Activated T-cell treated with anti-CD3 and anti-CD28 coated beads, Interleukin-2, amount 50 U/mL, for 24 hours (primary cell): ENCODE results near the gene PYGO2.
A peak's percentile ranks its signal among the peaks of the same experiment; 100 is the strongest.

ENCODE experiments used
- DNase-seq: peaks from one replicate; pipeline ENCODE4 v3.0.0-alpha.2; 2020
- H3K27ac Mint-ChIP-seq: 2 replicates; pipeline ENCODE4 v1.8.0; 2020; ENCODE audit warnings: mild to moderate bottlenecking, mixed read lengths
- H3K27me3 Mint-ChIP-seq: 2 replicates; pipeline ENCODE4 v1.8.0; 2020; ENCODE audit warnings: mixed read lengths
- H3K36me3 Mint-ChIP-seq: 2 replicates; pipeline ENCODE4 v1.8.0; 2020; ENCODE audit warnings: low read depth, mixed read lengths
- H3K4me1 Mint-ChIP-seq: 2 replicates; pipeline ENCODE4 v1.8.0; 2020; ENCODE audit warnings: low read depth, mixed read lengths
- H3K4me3 Mint-ChIP-seq: 2 replicates; pipeline ENCODE4 v1.8.0; 2020; ENCODE audit warnings: mild to moderate bottlenecking, moderate library complexity, mixed read lengths
- H3K9me3 Mint-ChIP-seq: 2 replicates; pipeline ENCODE4 v1.8.0; 2020; ENCODE audit warnings: mixed read lengths

The PYGO2 gene

DNA sequence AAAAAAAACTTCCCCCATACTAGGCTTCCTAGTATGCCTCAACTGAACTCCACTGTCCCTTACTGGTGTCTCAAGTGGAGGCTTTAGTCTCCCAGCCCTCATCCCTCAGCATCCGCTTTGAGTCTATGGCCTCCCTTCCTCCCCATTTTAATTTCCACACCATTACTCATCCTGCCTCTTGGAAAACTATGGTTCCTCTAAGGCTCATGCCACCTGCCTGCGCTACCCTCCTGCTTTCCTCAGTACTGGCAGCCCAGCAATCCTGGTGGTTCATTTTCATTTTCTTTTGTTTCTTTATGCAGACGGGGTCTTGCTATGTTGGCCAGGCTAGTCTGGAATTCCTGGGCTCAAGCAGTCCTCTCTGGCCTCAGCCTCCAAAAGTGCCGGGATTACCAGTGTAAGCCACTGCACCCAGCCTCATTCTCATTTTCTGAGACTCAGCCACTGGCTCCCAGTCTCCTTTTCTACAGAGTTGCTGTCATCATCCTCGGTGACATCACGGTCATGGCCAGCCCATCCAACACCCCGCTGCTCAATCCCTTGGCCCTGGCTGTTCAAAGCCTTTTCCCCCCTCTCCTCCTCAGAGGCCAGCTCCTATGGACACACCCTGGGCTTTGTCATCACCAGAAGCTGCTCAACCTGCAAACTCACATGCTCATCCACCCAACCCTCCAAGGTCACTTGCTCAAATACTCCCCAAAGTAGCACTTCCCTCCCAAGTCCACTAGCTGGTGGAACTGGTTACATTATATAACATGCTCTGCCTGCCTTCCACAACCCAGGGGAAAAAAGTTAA is 22.8 kb downstream of the PYGO2 start:
- Mint-ChIP-seq H3K36me3 (peaks cover 11% of the 10 kb centered on the region), H3K27ac (peak overlapping the region; percentile 98), H3K9me3 (no peaks in the 10 kb centered on the region), H3K27me3 (no peaks in the 10 kb centered on the region), H3K4me3 (peak overlapping the region; percentile 3), H3K4me1 (peaks cover 77% of the 10 kb centered on the region)
- no peak for DNase-seq

DNA sequence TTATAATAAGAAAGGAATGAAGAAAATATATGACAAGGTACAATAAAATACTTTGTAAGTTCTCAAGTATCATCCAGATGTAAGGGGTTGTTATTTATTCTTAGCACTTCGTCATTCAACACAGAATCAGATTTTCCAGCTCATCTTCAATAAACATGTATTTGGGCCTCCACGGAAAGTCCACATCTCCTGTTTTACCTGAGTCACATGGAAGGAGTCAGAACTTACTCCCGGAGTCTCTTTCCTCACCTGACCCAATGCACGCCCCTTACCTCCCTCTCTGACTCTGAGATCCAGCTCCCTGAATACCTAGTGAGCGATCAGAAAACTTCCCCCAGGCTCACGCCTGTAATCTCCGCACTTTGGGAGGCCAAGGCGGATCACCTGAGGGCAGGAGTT is 23.6 kb downstream of the PYGO2 start:
- Mint-ChIP-seq H3K4me3 (peak overlapping the region; percentile 92), H3K27me3 (no peaks in the 10 kb centered on the region), H3K36me3 (peaks cover 11% of the 10 kb centered on the region), H3K9me3 (no peaks in the 10 kb centered on the region), H3K27ac (peak overlapping the region; percentile 98), H3K4me1 (peaks cover 71% of the 10 kb centered on the region)
- DNase-seq = no peak

DNA sequence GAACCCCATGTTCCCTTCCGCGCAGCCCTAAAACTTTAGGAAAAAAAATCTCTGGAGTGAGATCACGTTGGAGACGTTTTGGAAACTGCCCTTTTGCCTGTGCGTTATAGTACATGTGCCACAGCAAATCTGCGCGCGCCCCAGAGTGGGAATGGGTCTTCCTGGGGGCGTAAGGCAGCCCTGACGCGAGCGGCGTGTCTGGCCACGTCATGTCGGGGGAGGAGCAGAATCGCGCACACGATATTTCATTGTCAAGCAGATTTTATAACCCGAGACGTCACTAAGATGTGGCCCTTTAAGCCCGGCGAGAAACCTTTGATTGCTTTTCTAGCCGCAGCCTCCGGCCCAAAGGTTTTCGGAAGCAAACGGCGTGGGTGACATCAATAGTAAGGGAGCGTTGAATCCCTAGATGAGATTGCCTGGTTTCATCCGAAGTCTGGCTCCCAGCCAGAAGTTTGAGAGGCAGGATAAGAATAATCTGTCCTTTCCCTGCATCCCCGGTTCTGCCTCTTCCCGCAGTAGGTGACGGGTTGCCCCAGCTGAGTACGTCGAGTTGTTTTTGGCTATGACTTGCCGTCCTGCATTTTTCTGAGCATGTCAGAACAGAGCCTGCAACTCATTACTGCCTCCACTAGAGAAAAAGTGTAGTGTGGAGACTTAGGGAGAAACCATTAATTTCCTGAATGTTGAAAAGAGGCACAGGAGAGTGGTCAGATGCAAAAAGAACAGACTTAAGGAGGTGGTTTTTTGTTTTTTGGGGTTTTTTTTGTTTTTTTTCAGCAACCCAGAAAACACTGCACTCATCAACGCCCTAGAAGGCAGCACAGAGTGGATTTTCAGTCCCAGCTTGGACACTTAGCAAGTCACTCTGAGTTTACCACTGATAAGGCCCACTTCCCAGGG is 24.2 kb downstream of the PYGO2 start:
- peaks cover 14% of the 10 kb centered on the region for H3K36me3 Mint-ChIP-seq
- no peaks in the 10 kb centered on the region for H3K9me3 Mint-ChIP-seq
- peak overlapping the region; percentile 92 for H3K4me3 Mint-ChIP-seq
- no peaks in the 10 kb centered on the region for H3K27me3 Mint-ChIP-seq
- H3K4me1 Mint-ChIP-seq = peaks cover 64% of the 10 kb centered on the region
- DNase-seq = peak; percentile 92
- H3K27ac Mint-ChIP-seq = peak overlapping the region; percentile 98

DNA sequence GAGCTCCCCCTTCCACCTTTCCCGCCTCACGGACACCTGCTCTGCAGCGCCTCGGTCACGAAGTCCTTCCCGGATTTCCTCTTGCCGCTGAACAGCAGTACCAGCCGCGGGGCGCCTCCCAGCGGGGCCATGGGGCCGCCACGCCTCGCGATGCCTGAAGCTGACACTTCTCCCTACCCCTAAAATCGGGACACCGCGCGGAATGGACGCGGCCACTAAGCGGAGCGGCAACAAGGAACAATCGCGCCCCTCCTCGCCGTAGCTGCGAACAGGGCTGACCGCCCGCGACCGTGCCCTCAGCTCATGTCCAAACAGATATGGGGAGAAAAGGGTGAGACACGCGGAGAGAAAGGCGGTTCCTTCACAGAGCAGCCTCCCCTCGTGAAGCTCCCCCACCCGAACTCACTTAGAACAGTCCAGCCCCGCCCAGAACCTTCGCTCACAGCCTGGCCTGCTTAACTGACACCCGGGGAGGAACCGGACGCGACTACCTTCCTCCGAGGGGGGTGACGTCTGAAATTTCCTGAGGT is 25.0 kb downstream of the PYGO2 start, which contains the start of gene PMVK:
Gene PMVK, minus strand, starts transcription at position 165 of the 530 bp plus-strand sequence. Its CDS starts 34 bp downstream, at position 131.
- H3K36me3 Mint-ChIP-seq = peaks cover 19% of the 10 kb centered on the region
- H3K9me3 Mint-ChIP-seq = no peaks in the 10 kb centered on the region
- H3K27ac Mint-ChIP-seq = peak within 1 kb of the TSS; percentile 98
- peak within 1 kb of the TSS; percentile 92 for H3K4me3 Mint-ChIP-seq
- DNase-seq = peak; percentile 95
- no peaks in the 10 kb centered on the region for H3K27me3 Mint-ChIP-seq
- peaks cover 57% of the 10 kb centered on the region for H3K4me1 Mint-ChIP-seq

DNA sequence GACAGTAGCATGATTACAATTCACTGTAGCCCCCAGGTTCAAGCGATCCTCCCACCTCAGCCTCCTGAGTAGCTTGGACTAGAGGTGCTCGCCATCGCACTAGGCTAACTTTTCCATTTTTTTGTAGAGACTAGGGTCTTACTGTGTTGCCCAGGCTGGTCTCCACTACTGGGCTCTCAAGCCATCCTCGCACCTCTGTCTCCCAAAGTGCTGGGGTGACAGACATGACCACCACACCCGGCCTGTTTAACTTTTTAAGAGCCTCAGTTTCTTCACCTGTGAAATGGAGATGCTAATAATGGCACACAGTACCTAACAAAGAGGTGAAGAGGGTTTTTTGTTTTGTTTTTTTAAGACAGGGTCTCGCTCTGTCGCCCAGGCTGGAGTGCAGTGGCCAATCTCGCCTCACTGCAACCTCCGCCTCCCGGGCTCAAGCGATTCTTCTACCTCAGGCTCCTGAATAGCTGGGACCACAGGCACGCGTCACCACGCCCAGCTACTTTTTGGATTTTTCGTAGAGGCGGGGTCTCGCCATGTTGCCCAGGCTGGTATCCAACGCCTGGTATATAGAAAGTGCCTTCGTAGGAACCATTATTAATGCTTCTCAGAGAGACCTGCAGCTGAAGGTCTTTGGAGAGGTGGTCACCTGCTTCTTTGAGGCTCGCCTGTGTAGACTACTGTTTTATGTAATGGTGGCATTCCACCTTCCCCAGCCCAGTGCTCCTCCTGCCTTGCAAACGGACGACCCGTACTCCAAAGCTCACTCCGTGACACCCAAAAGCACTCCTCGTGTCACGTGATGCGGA is 25.6 kb downstream of the PYGO2 start:
- Mint-ChIP-seq H3K9me3 (no peaks in the 10 kb centered on the region), H3K27ac (peak overlapping the region; percentile 98), H3K4me3 (peak overlapping the region; percentile 92), H3K27me3 (no peaks in the 10 kb centered on the region), H3K4me1 (peaks cover 50% of the 10 kb centered on the region), H3K36me3 (peaks cover 25% of the 10 kb centered on the region)
- no peak for DNase-seq

DNA sequence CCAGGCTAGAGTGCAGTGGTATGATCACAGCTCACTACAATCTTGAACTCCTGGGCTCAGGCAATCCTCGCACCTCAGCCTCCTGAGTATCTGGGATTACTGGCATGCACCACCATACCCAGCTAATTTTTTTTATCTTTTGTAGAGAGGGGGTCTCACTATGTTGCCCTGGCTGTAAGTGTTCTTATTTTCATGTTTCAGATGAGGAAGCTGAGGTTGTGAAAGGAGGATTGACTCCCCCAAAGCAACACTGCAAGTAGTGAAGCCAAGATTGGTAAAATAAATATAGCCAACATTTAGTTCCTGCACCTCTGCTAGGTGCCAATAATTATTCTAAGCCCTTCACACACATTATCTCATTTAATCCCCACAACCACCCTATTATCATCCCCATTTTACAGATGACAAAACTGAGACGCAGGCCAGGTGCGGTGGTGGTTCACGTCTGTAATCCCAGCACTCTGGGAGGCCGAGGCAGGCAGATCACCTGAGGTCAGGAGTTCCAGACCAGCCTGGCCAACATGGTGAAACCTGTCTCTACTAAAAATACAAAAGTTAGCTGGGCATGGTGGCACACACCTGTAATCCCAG is 27.1 kb downstream of the PYGO2 start:
- Mint-ChIP-seq H3K36me3 (peaks cover 35% of the 10 kb centered on the region), H3K27me3 (no peaks in the 10 kb centered on the region), H3K4me3 (no peak overlapping the region), H3K27ac (no peak overlapping the region), H3K9me3 (no peaks in the 10 kb centered on the region), H3K4me1 (peaks cover 40% of the 10 kb centered on the region)
- no peak for DNase-seq

DNA sequence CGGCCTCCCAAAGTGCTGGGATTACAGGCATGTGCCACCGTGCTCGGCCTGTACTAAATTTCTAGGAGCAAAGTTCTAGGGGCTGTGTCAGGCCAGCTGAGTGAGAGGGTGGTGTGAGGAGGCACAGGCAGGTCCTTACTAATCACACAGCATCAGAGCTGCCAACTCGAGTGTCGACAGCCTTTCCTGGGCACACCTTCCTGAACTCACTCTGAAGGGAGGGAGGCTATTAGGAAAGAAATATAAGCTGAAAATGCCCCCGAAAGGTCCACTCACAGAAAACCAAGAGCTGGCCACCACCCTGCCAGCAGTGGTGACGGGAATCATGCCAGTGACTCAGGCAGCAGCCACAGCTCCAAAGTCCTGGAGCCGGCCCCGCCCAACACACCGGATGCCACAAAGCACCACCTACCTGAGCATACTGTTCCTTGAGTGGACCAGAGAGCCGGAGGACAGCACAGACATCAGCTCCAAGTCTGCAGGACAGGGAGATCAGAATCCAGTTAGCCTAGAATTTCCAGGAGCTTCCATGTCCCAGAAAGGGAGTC is 29.6 kb downstream of the PYGO2 start:
- H3K27me3 Mint-ChIP-seq = no peaks in the 10 kb centered on the region
- H3K4me3 Mint-ChIP-seq = no peak overlapping the region
- no peaks in the 10 kb centered on the region for H3K9me3 Mint-ChIP-seq
- H3K36me3 Mint-ChIP-seq = peaks cover 53% of the 10 kb centered on the region
- peaks cover 20% of the 10 kb centered on the region for H3K4me1 Mint-ChIP-seq
- no peak for DNase-seq
- H3K27ac Mint-ChIP-seq = no peak overlapping the region

DNA sequence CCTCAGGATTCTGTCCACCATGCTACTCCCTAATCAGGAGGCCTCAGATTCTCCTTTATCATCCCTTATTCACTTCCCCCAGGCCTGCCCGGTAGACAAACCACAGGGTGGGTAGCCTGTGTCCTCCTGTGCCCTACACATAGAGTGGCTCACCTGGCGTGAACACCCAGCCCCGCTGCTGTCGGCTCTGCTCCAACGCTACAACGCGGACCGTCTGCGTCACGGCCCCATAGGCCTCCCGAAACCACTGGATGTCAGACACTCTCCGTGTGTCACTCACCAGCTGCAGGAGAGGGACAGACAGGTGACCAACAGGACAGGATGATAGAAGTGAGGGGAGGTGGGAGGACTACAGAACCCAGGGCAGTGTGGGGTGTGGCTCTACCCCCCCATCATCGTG is 35.4 kb downstream of the PYGO2 start:
- H3K4me3 Mint-ChIP-seq = no peak overlapping the region
- no peaks in the 10 kb centered on the region for H3K9me3 Mint-ChIP-seq
- H3K4me1 Mint-ChIP-seq = peaks cover 4% of the 10 kb centered on the region
- DNase-seq = no peak
- H3K27me3 Mint-ChIP-seq = no peaks in the 10 kb centered on the region
- H3K27ac Mint-ChIP-seq = peak overlapping the region; percentile 59
- peaks cover 80% of the 10 kb centered on the region for H3K36me3 Mint-ChIP-seq

DNA sequence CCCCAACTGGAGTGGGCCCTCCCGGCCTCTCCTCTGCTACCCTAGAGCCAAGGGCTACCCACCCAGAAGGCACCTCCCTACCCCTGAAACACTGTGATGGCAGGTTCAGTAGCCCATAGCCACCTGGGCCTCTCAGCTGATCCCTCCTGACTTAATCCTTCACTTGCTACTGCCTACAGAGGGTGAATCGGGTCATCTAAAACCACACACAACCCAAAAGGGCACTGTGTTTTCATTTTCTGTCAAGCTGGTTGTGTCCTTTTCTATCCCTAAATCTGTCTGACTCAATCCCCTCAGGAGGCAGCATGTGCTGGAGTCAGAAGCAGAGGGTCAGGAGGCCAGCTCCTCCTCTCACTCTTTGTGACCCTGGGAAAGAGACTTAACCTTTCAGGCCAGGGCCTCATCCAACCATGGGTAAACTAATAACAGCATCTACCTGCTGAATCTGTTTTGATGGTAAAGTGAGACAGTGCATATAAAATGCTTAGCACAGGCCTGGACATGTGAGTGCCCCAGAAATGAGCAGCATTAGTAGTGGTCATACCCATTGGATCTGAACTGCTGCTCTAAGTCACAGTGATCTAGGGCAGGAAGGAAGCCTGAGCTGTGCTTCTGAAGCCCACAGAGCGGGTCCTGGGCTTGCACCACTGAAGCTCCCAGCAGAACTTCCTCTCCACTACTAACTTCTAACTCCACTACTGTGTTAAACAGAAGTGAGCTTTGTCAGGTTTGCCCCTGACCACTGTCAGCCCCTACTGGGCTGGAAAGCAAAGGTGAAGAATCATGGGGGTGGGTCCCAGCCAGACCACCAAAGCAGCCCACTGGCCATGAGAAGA is 36.0 kb downstream of the PYGO2 start:
- H3K9me3 Mint-ChIP-seq = no peaks in the 10 kb centered on the region
- H3K27me3 Mint-ChIP-seq = no peaks in the 10 kb centered on the region
- H3K4me3 Mint-ChIP-seq = no peak overlapping the region
- no peak for DNase-seq
- H3K27ac Mint-ChIP-seq = peak overlapping the region; percentile 59
- peaks cover 4% of the 10 kb centered on the region for H3K4me1 Mint-ChIP-seq
- H3K36me3 Mint-ChIP-seq = peaks cover 78% of the 10 kb centered on the region

DNA sequence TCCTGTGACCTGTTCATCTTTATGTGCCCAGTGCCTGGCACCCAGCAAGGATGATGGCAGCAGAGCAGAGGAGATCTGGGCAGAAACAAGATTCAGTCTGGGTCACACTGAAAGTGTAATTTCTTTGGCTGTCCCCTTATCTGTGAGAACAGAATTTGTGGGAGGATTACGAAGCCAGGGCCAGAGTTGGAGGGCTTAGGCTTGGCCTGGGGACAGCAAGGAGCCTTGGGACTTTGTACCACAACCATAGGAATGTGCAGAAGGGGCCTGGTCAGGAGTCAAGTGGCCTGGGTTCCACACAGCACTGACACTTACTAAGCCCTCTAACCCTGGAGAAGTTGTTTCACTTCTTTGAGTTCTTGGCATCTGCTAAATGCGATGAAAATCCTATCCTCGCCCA is 37.9 kb downstream of the PYGO2 start:
- no peak for DNase-seq
- peaks cover 4% of the 10 kb centered on the region for H3K4me1 Mint-ChIP-seq
- H3K4me3 Mint-ChIP-seq = no peak overlapping the region
- H3K36me3 Mint-ChIP-seq = peaks cover 68% of the 10 kb centered on the region
- no peaks in the 10 kb centered on the region for H3K27me3 Mint-ChIP-seq
- no peaks in the 10 kb centered on the region for H3K9me3 Mint-ChIP-seq
- peak overlapping the region; percentile 65 for H3K27ac Mint-ChIP-seq

DNA sequence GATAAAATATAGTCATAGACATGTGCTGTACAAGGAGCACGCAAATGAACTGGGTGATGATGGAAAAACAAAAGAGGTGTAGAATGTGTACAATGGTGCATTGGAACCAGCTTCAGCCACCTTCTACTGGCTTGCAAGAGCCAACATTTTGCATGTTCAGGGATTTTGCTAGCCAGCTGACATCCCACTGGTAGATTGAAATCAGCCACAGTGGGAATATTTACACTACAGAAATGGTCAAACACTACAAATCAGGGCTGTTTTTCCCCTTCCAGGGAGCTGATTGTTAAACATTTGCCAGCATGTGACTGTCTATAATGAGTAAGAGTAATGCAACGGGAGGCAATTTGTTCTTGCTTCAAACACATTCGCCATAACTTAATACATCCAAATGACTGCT is 48.3 kb downstream of the PYGO2 start:
- H3K27ac Mint-ChIP-seq = no peak overlapping the region
- H3K4me1 Mint-ChIP-seq = no peaks in the 10 kb centered on the region
- peaks cover 9% of the 10 kb centered on the region for H3K36me3 Mint-ChIP-seq
- peaks cover 2% of the 10 kb centered on the region for H3K9me3 Mint-ChIP-seq
- no peaks in the 10 kb centered on the region for H3K27me3 Mint-ChIP-seq
- H3K4me3 Mint-ChIP-seq = no peak overlapping the region
- no peak for DNase-seq

DNA sequence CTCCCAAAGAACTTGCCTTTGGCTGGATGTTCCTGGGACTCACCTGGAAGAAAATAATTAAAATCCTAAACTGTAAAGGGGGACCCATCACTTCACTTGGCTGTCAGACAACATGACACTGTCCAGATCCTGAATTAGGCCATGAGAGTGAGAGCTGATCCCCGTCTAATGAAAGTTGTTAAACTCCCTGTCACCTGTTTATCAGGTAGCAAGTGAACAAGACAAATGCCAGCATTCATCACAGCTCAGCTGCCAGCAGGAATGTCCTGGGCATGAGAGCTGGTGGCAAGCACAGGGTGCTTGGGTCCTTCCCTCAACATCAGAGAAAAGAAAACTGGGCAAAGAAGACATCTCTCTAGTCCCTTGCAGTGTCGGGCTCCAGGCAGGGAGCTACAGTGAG is 48.8 kb downstream of the PYGO2 start:
- Mint-ChIP-seq H3K4me3 (no peak overlapping the region), H3K27me3 (no peaks in the 10 kb centered on the region), H3K27ac (no peak overlapping the region), H3K4me1 (no peaks in the 10 kb centered on the region), H3K9me3 (peaks cover 2% of the 10 kb centered on the region), H3K36me3 (peaks cover 9% of the 10 kb centered on the region)
- no peak for DNase-seq
